GM18870 (cell line): ENCODE measurements around the gene YRDC.
A peak's percentile ranks its signal among the peaks of the same experiment; 100 is the strongest.

Source experiments
- ATAC-seq: cut with Tn5 transposase; IDR thresholded peaks from one replicate; pipeline ENCODE4 v1.9.1; 2021; ENCODE audit warnings: moderate library complexity; ENCODE audit not compliant: unreplicated experiment

YRDC gene, protein sequence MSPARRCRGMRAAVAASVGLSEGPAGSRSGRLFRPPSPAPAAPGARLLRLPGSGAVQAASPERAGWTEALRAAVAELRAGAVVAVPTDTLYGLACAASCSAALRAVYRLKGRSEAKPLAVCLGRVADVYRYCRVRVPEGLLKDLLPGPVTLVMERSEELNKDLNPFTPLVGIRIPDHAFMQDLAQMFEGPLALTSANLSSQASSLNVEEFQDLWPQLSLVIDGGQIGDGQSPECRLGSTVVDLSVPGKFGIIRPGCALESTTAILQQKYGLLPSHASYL

DNA sequence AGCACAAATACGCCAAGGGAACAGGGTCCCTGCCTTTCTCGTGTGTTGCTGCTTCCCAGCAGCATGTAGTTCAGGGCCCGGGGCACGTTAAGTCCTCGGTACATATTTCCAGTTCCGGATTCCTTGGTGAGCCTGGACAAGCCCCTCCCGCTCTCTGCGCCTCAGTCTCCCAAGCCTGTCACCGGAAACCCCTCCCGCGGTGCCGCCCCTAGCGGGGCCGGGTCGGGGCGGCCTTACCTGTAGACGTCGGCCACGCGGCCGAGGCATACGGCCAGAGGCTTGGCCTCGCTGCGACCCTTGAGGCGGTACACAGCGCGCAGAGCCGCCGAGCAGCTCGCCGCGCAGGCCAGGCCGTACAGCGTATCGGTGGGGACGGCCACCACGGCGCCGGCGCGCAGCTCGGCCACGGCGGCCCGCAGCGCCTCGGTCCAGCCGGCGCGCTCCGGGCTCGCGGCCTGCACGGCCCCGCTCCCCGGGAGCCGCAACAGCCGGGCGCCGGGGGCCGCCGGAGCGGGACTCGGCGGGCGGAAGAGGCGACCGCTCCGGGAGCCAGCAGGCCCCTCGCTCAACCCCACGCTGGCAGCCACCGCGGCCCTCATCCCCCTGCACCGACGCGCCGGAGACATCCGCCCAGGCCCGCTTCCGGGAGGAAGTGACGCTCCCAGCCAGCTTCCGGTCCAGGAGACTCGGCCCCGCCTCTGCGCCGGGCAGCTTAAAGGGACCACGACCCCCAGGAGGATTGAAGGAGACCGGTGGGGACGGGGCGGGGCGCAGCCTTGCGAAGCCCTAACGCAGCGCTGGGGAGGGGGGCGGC lies at the start of gene YRDC, which contains the start of gene C1orf122:
Gene YRDC (minus strand): TSS at position 654 of the 814 bp plus-strand sequence. CDS start 28 bp downstream, at position 626.
Gene C1orf122 (plus strand): TSS at position 236 of the 814 bp plus-strand sequence. CDS start 615 bp downstream, outside the sequence.
- ATAC-seq = peak; percentile 51

DNA sequence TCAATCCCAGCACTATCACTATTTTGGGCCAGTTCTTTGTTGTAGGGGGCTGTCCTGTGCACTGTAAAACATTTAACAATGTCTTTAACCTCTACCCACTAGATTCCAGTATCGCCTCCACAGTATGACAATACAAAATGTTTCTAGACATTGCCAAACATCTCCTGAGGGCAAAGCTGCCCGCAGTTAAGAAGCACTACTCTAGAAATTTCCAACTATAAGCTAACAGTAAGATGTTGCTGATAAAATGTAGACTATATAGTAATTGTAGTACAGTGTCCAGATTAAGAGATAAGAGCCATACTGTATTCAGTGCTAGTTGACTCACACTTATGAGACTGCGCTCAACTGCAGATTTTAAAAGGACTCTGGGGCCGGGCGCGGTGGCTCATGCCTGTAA lies 46.4 kb upstream of the YRDC start:
- no peak for ATAC-seq

DNA sequence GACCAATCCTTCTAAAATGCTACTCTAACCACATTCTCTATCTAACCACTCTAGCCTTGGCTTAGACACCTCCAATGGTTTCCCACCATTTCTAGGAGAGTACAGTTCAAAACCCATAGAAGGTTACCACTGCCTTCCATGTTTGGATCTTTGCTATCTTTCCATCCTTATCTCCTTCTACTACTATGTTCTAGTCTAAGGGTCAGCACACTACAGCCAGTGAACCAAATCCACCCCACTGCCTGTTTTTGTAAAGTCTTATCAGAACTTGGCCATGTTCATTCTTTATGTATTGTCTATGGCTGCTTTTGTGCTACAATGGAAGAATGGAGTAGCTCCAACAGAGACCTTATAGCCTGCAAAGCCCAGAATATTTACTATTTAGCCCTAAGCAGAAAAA lies 45.1 kb upstream of the YRDC start:
- no peak for ATAC-seq

DNA sequence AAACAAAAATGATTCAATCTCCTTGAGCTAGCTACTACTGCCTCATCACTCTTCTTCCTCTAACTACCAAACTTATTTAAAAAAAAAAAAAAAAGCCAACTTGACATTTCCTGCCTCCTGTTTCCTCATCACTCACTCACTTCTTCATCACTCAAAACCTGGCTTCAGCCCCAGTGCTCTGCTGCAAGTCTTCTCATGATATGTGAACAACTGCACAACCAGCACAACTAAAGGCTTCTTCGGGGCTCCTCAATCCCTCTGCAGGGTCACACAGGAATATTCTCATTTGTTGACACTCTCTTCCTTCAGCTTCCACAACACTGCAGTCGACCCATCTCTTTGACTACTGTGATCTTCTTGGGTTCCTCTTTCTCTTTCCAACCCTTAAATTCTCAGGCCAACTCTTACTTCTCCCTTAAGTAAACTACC lies 43.8 kb upstream of the YRDC start:
- ATAC-seq = no peak

DNA sequence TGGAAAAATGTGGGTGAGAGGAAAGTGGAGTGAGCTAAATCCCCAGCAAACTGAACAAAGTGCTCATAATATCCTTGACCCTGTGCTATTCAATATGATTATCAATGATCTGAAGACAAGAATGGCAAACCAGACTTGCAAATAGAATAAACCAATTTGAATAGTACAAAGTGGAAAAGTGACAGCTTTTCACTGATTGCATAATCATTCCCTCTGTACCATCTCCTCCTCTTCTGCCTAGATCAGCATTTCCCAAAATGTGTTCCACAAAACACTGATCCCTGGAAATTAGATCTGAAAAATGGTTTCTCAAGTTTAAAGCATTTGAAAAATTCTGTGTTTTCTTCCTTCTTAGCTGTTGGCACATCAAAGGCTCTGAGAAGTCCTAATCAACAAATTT lies 43.3 kb upstream of the YRDC start:
- no peak for ATAC-seq

DNA sequence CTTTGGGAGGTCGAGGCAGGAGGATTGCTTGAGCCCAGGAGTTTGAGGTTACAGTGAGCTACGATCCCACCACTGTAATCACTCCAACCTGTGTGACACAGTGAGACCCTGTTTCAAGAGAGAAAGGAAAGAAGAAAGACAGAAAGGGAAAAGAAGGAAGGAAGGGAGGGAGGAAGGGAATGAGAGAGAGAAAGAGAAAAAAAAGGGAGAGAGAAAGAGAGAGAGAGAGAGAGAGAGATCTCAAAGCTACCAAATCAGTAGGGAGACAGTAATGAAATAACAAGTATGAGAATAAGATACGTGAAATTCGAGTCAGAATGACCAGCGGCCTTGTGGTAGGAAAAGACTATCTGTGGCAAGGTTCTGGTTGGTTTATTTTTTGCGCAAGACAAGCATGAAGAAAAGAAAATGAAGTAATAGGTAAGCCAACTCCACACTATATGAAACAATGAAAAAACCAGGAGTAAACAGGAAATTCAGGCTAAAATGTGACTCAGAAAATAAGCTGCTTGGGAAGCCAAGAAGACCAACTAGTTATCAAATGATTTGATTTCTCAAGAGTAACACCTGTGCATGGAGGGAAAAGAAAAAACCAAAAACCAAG lies 42.4 kb upstream of the YRDC start:
- no peak for ATAC-seq

DNA sequence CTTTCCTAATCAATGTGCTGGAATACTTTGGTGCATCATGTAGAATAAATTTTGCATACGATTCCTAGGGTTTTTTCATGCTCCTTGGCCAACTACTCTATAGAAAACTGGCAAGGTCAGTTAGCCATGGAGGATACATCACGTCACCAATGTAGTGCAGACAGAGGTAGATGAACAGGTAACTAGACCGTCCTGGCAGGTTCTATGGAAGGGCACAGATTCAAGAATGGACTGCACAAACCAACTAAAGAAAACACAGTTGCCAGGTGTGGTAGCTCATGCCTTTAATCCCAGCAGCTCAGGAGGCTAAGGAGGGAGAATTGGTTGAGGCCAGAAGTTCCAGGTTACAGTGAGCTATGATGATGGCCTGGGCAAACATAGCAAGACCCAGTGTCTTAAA lies 41.5 kb upstream of the YRDC start:
- ATAC-seq = no peak

DNA sequence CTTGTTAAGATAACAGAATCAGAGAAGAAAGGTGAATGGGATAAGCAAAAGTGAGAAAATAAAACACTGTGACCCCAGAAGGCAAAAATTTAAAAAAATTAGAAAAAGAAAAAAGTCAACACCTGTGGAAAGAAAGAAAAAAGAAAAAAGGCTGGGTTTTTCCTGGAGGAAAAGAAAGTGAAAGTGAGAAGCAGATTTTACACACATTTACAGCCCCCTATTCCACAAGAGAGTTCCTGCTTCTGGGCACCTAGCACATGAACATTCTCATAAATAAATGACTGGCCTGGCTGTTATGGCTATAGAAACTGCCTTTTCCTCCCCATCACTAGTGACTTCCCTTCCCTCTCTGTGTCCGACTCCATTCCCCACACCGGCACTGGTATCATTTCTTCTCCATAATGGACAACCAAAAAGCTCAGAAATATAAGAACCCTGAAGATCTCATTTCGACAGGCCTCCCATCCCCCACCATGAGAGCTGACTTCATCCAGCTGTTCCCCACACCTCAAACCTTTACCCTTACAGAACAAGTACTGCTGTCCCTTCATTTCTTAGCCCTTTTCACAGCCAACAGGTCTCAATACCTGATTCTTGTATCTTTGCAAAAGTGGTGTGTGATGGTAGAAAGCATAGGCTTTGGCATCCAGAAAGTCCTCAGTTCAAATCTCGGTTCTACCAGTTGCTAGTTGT lies 38.8 kb upstream of the YRDC start:
- no peak for ATAC-seq

DNA sequence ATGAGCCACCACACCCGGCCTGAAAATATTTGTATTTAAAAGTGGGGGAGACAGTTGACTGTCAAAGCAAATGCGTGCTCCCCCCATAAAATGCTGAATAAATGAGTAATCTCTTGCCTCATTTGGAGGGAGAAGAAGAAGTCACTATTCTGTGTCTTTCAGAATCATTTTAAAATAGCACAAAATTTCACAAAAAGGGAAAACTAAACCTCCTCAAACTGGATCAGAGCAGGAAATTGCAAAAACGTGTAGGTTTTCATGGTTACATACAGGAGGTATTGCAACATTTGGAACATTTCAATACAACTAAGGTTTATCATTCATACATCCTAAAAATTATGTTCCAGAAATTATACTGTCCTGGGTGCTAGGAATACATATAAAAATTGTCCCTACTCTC lies 37.8 kb upstream of the YRDC start:
- no peak for ATAC-seq

DNA sequence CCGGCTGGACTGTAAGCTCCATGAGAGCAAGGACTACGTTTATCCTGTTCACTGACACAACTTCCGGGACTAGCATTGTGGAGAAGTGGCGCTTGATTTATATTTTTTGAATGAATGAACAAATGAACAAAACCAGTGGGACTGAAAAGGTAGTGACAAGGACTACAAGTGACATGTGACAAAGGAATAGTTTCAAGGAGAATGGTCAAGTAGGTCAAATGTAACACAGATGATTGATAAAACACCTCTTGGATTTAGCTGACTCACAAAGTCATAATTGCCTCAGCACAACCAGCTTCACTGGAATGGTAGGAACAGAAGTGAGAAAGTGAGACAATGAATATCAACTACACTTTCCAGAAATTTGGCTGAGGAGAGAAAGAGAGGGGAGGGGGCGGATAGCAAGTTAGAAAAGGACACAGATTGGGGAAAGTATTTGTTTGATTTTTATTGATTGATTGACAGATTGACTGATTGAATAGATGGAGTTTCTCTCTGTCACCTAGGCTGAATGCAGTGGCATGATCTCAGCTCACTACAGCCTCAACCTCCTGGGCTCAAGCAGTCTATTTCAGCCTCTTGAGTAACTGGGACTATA lies 37.1 kb upstream of the YRDC start:
- ATAC-seq = no peak

DNA sequence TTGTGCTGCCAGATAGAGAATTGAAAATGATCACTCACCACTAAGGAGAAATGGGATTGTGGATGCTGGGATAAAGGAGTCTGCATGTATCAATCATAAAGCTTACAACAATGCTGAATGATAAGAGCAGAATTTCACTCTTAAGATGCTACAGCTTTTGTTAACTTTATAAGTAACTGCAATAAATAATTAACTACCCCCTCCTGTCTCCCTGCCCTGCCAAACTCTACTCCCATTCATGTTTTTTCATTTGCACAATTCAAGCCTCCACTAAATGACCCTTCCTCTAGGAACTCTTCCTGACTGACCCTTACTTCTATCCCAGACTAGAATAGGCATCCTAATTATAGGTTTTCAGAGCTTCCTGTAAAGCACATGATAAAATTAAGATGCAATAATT lies 36.5 kb upstream of the YRDC start:
- no peak for ATAC-seq

DNA sequence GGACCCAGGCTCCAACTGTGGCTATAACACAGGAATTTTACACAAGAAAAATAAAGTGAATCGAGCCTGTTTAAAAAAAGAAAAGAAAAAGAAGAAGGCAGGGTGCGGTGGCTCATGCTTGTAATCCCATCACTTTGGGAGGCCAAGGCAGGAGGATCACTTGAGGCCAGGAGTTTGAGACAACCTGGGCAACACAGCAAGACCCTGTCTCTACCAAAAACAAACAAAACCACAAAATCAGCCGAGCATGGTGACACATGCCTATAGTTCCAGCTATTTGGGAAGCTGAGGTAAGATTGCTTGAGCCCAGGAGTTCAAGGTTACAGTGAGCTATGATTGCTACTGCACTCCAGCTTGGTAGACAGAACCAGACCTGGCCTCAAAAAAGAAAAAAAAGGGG lies 33.6 kb upstream of the YRDC start:
- no peak for ATAC-seq

DNA sequence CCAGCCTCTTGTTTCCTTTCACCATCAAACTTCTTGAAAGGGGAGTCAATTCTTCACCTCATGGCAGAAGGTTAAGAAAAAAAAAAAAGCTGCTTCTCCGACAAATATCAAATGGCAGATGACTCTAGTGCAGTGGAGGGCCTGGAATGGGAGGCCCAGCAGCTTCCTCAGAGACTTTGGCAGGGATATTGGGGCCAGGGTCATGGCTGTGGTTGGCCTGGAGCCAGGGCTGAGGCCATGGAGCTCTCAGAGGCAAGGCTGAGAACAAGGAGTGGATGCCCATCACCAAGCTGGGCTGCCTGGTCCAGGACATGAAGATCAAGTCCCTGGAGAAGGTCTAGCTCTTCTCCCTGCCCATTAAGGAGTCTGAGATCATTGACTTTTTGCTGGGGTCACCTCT lies 32.7 kb upstream of the YRDC start:
- ATAC-seq = no peak

DNA sequence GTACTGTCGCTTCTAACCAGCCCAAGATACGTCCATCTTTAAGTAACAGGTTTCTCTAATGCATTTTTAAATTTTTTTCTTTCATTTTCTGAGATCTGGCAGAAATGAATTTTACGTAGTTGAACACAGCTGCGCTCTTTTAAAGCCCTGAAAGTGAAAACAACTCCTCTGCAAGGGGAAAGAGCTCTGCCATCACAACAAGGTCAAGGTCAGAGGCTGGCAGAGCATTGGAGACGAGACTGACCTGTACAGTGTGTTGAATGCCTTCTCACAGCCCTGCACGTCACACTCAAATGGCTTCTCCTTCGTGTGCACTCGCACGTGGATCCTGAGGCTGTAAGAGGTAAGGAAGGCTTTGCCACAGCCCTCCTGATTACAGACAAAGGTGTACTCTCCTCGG lies 31.7 kb upstream of the YRDC start:
- no peak for ATAC-seq

DNA sequence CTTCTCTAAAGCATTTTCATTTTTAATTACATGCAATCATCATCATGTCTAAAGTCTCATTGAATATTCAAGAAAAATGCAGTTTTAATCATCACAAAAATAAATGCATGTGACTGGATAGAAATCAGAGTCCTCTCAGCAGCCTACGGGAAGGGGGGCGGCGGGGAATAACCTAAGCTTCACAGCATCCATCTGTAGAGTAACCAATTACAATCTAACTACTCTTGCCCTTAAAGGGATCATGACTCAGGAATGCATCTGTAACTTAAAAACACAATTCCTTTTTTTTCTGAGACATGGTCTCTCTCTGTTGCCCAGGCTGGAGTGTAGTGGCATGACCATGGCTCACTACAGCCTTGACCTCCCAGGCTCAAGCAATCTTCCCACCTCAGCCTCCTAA lies 28.8 kb upstream of the YRDC start:
- ATAC-seq = no peak

DNA sequence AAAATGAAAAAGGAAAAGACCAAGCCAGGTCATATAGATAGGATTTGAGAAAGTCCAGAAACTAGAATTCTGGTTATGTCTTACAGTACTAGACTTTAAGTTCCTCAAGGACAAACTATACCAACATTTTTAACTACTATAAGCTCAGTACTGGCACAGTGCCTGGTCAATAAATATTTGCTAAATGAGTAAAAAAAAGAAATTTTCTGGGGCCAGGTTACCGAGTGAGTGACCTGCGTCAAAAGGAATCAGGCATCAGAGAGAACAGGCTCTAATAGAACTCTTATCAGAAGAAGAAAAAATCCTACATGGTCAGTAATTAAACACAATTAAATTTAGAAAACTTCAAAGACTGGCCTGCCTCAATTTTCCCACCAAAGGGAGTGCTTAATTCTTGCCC lies 23.8 kb upstream of the YRDC start:
- ATAC-seq = no peak

DNA sequence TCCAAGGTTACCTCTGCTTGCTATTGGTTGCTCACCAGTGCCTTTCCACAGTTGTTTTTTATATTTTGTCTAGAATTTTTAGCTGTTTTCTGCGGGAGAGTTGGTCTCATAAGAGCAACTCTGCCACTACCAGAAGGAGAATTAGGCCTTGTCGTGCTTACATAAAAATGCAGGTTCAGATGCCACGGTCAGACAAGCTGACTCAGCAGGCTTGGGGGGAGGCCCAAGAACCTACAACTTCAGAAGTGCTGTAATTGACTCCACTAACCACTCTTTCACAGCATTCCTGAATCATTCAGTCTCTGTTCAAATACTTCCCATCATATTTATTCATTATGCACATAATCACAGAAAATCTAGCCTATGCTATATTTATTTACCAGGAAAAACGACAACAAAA lies 23.1 kb upstream of the YRDC start:
- no peak for ATAC-seq

DNA sequence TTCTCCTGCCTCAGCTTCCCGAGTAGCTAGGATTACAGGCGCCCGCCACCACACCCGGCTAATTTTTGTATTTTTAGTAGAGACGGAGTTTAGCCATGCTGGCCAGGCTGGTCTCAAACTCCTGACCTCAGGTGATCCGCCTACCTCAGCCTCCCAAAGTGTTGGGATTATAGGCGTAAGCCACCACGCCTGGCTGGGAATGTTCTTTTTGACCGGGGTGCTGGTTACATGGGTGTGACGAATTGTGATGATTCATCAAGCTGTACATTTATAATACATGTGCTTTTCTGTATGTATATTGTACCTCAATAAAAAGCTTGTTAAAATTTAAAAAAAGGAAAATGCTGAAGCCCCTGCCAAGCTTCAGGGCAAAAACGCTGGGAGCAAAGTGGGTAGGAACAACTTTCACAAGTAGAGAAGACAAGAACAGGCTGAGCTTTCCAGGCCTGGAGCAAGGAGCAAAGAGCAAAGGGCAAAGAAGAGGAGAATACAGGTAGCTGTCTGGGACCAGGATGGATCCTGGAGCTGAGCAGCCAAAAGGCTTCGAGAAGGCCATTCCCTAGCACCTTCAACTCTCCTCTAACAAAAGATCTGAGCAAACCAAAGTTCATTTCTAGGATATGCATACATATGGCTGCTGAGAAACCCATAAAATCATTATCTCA lies 20.5 kb upstream of the YRDC start:
- no peak for ATAC-seq

DNA sequence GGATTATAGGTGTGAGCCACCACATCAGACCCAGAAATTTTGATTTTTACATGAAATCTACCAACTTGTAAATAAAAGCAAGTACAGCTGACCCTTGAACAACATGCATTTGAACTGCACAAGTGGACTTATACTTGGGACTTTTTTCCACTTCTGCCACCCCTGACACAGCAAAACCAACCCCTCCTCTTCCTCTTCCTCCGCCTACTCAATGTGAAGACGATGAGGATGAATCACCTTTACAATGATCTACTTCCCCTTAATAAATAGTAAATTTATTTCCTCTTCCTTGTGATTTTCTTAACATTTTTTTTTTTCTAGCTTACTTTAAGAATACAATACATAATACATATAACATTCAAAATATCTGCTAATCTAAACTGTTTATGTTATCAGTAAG lies 17.5 kb upstream of the YRDC start:
- no peak for ATAC-seq

DNA sequence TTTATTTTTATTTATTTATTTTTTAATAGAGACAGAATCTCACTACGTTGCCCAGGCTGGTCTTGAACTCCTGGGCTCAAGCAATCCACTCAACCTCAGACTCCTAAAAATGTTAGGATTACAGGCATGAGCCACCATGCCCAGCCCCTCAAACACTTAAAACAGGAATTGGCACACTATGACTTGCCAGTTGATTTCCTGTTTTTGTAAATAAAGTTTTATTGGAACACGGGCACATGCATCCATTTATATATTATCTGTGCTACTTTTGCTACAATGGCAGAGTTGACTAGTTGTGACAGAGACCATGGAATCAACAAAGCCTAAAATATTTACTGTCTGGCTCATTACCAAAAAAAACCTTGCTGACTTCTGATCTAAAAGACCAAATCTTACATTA lies 16.0 kb upstream of the YRDC start:
- ATAC-seq = no peak
